CD4-positive, alpha-beta T cell treated with Interleukin-2 at 100 ng/mL for 4 hours (primary cell): ENCODE results near the gene BPIFB2.

Experiments
- DNase-seq: peaks from one replicate; pipeline ENCODE4 v3.0.0-alpha.2; 2020; ENCODE audit warnings: low spot score

Gene BPIFB2

GRCh38 chr20:33008336-33009213, 1.1 kb downstream of the BPIFB2 start:
- no peak for DNase-seq

DNA sequence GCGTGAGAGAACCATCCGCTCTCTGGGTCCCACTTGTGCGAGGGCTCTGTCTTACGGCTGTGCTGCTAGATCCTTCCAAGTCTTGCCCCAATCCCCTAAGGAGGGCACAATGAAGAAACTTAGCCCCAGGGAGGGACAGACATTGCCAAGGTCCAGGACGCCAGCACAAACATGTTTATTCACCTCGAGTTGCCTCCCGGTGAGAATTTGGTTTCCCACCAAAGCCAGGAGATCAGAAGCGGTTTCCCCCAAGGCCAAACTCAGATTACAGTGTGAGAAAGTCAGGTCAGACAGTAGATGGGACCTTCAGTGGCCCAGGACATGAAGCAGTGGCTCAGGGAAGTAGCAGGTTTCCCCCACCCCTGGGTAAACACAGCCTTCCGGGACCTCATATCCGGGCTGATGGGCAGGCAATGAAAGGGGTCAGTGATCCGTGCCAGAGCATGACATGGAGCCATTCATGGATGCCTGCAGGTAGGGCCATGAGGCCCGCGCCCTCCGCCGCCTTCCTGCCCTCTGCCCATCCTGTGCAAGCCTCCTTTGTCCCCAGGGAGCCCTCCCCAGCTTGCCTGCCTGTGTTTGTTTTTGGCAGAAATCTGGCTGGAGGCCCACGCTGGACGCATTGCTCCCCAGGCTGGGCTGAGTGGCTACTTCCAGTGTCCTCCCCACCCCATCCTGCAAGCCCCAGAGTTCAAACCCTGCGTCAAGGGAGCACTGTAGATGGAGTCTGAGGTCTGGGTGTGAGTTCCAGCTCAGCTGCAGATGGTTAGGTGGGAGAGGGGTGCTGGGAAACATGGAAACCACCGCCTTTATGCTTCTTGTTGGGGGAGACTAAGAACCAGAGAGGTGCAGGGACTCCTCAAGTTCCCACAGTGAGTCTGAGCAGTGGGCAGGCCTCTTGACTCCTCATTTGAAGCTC, 2.0 kb downstream of the BPIFB2 start:
- no peak for DNase-seq

DNA sequence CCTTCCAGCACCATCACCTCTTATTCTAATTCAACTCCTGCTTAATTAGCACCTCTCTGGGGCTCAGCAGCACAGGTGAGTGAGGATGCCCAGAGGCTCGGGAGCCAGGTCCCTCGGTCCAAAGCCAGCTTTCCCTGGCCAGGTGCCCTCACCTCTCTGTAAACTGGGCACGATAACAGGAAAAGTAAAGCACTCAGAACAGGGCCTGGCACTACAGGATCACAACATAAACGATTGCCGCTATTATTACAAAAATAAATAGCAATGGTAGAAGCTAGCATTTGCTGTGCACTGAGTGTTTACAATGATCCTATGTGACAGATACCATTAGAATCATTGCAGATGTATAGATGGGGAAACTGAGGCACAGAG, 2.6 kb downstream of the BPIFB2 start:
- DNase-seq: no peak

GRCh38 chr20:33010674-33011449, 3.4 kb downstream of the BPIFB2 start:
- DNase-seq: no peak

GRCh38 chr20:33012327-33013189, 5.1 kb downstream of the BPIFB2 start:
- no peak for DNase-seq

DNA sequence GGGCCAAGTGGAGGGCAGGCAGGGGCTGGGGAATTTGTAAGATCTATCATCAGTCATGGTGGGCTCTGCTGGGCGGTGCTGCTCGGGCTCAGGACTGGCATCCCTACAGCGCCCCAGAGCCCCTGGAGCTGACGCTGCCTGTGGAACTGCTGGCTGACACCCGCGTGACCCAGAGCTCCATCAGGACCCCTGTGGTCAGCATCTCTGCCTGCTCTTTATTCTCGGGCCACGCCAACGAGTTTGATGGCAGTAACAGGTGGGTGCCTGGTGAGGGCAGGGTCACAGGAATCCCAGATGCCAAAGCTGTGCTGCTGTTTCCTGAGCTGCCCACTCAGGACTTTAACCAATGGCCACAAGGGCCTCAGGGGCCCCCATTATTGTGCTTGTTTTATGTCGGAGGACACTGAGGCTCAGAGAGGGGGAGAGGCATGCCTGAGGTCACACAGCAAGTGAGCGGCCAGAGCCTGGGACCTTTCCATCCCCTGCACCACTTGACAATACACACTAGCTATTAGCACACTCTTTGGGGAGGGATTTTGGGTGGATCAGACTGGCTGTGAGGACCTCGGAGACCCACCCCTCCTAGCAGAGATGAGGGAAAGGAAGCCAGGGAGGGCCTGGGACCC, 6.3 kb downstream of the BPIFB2 start:
- DNase-seq: no peak

- DNase-seq: no peak
Measured at GRCh38 chr20:33014336-33015113, 7.0 kb downstream of the BPIFB2 start.

DNA sequence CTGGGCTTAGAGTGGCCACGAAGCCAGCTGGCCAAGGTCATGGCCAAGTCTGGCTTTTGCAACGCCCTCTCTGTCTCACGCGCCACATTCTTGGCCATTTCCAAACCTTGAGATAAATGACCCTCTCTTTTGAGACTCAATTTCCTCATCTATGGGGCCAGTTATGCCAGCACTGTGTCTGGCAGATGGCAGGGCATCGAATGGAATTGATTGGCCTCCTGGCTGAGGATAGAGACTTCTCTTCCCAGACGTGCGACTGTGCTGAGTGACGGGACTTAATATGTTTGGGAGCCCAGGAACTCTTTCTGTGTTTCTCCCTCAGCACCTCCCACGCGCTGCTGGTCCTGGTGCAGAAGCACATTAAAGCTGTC, 7.6 kb downstream of the BPIFB2 start:
- DNase-seq: no peak

DNA sequence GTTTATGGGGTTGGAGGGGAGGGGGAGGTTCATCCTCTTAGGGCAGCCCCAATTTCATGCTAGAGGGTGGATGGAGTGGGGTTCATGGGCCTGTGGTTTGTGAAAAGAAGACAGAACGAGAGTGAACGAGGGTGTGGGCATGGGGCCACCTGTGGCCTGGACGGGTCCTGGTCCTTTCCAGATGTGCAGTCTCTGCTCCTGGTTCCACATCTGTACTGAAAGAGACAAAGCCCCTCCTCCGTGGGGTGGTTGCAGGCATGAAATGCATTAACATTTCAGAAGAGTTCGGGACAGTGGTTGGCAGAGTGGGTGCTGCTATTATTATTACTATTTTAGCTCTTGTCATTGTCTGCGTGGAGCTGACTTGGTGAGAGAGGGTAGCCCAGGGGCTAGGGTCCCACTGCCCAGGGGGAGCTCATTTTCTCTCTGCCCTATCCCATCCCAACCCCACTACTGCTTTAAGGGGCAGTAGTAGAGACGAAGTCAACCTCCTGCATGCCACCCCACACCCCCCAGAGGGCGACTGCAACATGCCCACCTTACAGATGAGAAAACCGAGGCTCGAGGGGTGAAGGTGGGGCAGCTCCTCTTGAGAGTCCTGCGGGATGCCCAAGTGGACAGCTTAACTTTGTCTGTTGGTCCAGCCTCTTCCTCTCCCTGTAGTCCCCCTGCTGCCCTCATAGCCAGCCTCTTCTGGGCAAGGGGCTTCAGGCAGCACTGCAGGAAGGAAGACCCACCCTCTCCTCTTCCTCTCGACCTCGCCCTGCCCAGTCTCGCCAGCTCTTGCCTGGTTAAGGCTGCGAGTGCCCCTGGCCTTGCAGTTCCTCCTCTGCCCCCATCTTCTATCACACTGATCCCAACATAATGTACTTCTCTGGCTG, 8.4 kb downstream of the BPIFB2 start:
- DNase-seq: no peak

- no peak for DNase-seq
Measured at GRCh38 chr20:33016581-33017109, 9.1 kb downstream of the BPIFB2 start.

DNA sequence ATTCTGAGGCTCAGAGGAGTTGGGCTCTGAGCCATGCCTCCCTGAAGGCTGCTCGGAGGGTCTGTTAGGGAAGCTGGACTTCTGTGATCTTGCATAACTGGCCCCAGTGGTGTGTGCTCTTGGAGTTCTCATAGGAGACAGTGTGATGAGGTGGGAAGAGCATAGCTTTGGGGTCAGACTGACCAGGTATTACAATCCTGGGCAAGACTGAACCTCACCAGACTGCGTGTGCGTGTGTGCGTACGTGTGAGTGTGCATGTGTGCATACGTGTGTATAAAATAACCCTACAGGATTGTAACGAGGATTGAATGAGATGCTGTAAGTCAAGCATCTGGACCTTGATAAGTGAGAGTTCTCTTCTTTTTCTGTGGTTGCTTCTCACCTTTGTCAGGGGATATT, 10.0 kb downstream of the BPIFB2 start:
- DNase-seq: no peak

DNA sequence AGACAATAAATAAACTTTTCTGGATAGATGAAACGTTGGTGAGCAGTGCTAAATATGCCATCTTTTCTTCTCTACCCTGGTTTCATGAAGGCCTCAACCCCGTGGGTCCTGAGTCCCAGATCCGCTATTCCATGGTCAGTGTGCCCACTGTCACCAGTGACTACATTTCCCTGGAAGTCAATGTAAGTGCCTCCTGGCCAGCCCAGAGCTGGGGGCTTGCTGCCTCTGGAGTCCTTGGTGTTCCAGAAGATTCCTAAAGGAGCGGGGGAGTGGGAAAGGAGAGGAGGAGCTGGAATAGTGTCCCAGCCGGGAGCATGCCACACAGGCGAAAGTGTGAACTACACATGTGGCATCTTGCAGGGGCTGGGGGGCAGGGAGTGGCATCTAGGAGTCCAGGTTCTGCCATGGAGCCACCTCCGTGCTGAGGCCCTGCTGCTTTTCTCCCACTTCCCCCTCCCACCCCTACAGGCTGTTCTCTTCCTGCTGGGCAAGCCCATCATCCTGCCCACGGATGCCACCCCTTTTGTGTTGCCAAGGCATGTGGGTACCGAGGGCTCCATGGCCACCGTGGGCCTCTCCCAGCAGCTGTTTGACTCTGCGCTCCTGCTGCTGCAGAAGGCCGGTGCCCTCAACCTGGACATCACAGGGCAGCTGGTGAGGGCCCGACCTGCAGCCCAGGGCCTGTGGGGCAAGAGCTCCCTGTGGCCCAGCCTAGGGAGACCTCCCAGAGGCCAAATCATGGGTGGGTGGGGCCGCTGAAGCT, 10.8 kb downstream of the BPIFB2 start:
- DNase-seq: no peak

DNA sequence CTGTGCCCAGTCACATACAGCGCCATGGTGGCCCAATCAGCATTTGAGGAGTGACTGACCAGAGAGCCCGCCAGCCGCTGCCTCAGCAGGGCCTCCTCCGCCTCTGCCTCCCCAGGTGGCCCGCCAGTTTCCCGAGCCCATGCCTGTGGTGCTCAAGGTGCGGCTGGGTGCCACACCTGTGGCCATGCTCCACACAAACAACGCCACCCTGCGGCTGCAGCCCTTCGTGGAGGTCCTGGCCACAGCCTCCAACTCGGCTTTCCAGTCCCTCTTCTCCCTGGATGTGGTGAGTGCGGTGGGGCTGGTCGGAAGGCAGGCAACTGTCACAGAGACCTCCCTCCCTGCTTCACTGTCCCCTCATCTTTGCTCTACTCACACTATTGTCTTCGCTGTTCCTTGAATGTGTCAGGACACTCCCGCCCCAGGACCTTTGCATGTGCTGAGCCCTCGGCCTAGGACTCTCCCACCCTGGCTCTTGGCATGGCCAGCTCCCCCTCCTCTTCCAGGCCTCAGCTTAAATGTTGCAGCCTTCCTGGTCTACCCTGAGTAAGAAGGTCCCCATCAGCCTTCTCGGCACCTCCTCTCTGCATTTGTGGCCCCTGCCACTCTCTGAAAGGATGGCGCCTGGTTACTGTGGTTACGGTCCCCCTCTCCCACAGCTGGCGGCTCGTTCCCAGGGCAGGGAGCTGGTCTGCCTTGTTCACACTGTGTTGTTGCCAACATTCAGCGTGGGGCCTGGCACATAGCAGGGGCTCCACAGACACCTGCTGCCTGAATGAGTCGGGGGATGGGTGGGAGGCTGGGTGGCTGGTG, 12.2 kb downstream of the BPIFB2 start:
- no peak for DNase-seq

DNA sequence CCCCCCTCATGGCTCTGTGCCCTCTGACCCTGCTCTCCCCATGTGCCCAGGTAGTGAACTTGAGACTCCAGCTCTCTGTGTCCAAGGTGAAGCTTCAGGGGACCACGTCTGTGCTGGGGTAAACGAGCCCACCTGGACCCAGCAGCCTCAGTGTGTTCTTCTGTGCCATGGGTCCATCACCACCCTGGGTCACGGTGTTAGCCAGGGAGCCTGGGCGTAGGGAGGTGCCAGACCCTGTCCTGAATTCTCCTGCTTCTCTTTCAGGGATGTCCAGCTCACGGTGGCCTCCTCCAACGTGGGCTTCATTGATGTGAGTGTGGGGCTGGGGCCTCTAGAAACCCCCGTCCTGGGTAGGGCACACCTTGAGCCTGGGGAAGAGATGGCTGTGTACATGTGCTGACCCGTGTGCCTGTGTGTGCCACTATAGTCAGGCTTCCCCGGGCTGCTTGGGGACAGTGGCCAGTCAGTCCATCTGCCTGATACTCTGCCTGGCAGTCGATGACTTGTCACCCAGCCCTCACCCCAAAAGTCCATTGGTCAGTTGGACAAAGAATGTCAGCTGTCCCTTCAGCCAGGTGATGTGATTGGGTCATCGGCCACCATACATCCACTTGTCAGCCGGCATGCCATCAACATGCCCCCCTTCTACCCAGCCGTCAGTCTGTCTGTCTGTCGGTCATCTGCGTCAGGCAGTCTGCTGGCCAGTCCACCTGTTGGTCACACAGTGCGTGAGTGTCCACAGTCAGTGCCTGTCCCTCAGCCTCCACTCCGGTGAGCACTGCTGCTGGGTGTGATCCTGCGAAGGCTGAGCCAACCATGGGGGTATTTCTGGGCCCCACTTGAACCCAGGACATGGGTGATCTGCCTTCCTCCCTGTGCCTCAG, 13.0 kb downstream of the BPIFB2 start:
- DNase-seq: no peak

DNA sequence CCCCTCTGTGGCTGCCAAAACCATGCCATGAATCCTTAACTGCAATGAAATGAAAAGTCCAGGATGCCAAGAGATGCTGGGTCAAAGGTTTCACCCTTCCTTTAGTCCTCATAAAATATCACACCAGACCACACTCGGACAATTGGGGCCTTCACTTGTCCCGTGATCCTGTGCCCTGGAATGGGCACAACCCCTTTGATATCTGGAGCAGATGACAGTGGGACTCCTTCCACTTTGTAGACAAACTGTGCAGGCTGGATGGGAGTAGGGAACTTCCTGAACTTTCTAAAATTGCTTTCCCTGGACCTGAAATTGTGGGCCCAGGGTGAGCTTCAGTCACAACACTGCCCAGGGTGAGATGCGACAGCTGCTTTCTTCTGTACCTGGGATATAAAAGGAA, 14.4 kb downstream of the BPIFB2 start:
- no peak for DNase-seq

GRCh38 chr20:33022289-33022688, 14.8 kb downstream of the BPIFB2 start:
- DNase-seq: no peak
